GM18508 (cell line): ENCODE results near the gene ARAP3.
"Not testable (repeated sequence)": the region's sequence is repeated elsewhere in the genome, so short reads cannot be mapped to it uniquely, and the experiment has no call there.

Source experiments
- ATAC-seq: cut with Tn5 transposase; IDR thresholded peaks from one replicate; pipeline ENCODE4 v1.9.1; 2021; ENCODE audit warnings: moderate number of reproducible peaks; ENCODE audit not compliant: insufficient read depth, unreplicated experiment

Gene ARAP3, protein sequence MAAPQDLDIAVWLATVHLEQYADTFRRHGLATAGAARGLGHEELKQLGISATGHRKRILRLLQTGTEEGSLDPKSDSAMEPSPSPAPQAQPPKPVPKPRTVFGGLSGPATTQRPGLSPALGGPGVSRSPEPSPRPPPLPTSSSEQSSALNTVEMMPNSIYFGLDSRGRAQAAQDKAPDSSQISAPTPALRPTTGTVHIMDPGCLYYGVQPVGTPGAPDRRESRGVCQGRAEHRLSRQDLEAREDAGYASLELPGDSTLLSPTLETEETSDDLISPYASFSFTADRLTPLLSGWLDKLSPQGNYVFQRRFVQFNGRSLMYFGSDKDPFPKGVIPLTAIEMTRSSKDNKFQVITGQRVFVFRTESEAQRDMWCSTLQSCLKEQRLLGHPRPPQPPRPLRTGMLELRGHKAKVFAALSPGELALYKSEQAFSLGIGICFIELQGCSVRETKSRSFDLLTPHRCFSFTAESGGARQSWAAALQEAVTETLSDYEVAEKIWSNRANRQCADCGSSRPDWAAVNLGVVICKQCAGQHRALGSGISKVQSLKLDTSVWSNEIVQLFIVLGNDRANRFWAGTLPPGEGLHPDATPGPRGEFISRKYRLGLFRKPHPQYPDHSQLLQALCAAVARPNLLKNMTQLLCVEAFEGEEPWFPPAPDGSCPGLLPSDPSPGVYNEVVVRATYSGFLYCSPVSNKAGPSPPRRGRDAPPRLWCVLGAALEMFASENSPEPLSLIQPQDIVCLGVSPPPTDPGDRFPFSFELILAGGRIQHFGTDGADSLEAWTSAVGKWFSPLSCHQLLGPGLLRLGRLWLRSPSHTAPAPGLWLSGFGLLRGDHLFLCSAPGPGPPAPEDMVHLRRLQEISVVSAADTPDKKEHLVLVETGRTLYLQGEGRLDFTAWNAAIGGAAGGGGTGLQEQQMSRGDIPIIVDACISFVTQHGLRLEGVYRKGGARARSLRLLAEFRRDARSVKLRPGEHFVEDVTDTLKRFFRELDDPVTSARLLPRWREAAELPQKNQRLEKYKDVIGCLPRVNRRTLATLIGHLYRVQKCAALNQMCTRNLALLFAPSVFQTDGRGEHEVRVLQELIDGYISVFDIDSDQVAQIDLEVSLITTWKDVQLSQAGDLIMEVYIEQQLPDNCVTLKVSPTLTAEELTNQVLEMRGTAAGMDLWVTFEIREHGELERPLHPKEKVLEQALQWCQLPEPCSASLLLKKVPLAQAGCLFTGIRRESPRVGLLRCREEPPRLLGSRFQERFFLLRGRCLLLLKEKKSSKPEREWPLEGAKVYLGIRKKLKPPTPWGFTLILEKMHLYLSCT (N-terminal part only)

DNA sequence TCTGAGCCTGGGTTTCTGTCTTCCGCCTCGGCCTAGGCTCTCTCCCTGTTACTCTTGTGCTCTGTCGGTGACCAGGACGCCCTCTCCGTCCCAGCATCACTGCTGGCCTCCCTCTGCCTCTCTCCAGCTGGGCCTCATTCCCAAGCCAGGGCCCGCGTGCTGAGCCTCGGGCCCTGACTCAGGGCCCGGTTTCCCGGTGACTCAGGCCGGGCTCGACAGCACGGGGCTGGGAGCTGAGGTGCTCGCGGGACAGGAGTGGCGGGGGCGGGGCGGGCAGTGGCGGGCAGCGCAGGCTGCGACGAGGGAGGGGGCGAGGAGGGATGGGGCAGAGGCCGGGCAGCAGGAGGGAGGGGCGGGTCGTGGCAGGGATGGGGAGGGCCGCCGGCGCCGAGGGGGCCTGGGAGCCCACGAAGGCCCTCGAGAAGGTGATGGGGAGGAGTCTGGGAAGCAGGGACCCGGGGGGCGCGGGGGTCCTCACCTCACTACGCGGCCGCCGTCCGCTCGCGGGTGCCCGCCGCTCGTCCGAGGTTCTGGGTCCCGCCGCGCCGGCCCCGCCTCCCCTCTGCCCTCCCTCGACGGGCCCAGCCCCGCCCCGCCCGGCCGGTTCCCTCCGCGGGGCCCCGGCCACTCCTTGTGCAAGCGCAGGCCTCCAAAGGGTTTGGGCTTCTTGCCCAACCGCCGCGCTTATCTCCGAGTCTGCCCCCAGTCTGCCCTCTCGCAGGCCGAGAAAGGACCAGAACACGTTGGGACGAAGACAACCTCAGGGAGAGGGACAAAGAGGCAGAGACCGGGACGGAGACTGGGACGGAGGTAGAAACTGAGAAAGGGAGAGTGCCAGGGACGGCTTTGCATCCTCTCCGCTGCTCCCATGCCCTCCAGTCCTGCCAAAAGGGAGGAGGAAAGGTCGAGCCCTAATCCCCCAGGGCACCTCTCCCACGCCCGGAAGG, at the start of gene ARAP3:
Gene ARAP3 (minus strand): TSS at position 536 of the 947 bp plus-strand sequence. CDS start 1,744 bp downstream, outside the sequence.
- no peak for ATAC-seq

GRCh38 chr5:141729387-141730006, 47.5 kb upstream of the ARAP3 start:
- ATAC-seq: no peak

DNA sequence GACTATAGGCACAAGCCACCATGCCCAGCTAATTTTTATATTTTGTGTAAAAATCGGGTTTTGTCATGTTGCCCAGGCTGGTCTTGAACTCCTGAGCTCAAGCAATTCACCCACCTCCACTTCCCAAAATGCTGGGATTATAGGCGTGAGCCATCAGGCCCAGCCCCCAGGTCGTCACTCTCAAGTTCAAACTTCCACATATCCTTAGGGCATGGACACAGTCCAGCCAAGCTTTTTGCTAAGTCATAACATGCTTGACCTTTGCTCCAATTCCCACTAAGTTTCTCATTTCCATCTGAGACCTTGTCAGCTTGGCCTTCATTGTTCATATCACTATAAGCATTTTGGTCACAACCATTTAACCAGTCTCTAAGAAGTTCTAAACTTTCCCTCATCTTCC, 43.9 kb upstream of the ARAP3 start:
- ATAC-seq: no peak

- not testable (repeated sequence) for ATAC-seq
Observed at GRCh38 chr5:141725174-141725573, 43.1 kb upstream of the ARAP3 start.

GRCh38 chr5:141722266-141722665, 40.2 kb upstream of the ARAP3 start:
- ATAC-seq: no peak

- no peak for ATAC-seq
Observed at GRCh38 chr5:141717043-141717442, 35.0 kb upstream of the ARAP3 start.

- ATAC-seq: no peak
Observed at GRCh38 chr5:141716468-141716867, 34.4 kb upstream of the ARAP3 start.

- no peak for ATAC-seq
Observed at GRCh38 chr5:141716009-141716408, 34.0 kb upstream of the ARAP3 start.

DNA sequence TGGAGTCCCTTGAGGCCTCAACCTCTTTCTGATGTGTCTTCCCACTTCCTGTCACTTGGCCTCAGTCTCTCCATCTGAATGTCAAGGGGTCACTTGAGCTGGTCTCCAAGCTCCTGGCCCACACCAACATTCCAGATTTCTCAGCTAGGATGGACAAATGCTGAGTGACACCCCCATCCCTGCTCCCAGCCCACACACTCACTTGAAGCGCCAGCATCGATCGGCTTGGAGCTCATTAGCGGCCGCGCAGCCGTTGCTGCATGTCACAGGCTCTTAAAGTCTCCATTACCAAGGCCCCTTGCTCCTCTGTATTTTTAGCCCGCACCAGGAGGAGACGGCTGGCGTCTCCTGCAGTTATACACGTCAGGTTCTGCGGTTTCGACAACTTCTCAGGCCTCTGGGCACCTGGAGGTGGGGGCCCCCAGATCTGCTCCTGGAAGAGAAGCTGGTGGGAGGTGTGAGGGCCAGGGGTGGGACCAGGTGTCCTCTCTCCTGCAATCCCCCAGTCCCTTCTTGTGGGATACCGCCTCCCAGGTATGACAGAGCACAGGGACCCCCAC, 33.4 kb upstream of the ARAP3 start:
- no peak for ATAC-seq

GRCh38 chr5:141714542-141715310, 32.7 kb upstream of the ARAP3 start:
- no peak for ATAC-seq

- no peak for ATAC-seq
Observed at GRCh38 chr5:141713616-141714309, 31.7 kb upstream of the ARAP3 start.

- no peak for ATAC-seq
Observed at GRCh38 chr5:141711687-141712086, 29.7 kb upstream of the ARAP3 start.

DNA sequence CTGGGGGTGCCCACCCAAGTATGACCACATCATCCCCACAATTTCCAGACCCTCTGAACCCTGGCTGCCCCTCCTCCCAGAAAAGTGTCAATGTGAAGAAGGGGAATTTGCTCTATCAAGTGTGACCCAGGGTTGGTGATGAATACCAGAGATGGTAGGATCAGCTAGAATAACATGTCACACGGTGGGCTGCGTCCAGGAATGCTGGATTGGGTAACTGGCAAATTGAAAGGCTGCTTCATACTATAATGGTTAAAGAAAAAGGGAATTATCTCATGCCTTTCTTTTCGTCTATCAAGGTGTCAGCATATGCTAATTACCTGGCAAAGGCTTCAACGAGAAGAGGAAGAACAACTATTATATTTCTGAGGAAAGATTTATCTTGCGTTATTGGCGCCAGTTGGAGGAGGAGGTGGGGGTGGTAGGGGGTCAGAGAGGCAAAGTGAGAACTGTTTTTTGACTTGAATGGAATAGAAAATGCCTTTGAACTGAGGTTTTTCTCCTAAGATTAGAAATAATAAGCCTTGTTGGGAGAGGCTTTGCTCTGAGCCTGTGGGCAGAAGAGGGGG, 27.8 kb upstream of the ARAP3 start:
- ATAC-seq: no peak

DNA sequence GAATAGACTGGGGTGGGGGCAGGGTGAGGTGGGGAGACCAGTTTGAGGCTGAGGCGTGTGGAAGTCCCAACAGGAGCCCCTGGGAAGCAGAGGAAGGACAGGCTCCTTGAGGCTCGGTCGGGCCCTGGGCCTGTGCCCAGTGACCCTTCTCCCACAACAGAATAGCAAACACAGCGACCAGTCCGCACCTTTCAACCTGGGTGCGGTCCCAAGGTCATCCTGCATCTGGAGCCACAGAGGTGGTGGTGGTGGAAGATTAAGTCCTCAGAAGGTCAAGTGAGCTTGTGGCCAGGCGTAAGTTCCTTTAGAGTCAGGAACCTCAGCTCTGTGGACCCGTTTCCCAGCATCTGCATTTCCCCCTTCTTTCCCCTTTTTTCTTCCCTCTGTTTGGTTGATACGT, 26.0 kb upstream of the ARAP3 start:
- no peak for ATAC-seq

- no peak for ATAC-seq
Observed at GRCh38 chr5:141707510-141707909, 25.5 kb upstream of the ARAP3 start.

- ATAC-seq: no peak
Observed at GRCh38 chr5:141706121-141706520, 24.1 kb upstream of the ARAP3 start.

DNA sequence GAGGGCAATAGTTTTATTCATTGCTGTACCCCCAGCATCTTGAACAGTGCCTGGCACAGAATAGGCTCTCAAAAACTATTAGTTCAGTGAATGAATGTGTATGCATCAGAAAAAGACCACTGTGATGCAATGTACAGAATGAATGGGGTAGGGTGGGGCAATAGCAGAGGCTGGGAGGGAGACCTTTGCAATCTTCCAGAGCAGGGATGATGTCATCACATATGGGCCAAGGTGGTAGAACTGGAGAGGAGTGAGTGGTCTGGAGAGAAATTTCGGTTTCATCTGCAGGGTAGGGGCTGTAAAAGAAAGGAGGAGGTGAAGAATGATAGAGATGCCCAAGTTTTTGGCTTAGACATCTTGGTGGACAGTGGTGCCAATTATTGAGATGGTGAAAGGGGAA, 23.4 kb upstream of the ARAP3 start:
- no peak for ATAC-seq
